Stimulated activated CD4-positive, alpha-beta T cell treated with anti-CD3 and anti-CD28 coated beads, Interleukin-2, amount 100 ng/mL, for 24 hours (primary cell): ENCODE measurements around the gene EYS.
A peak's percentile ranks its signal among the peaks of the same experiment; 100 is the strongest.
"Not testable (repeated sequence)": the region's sequence is repeated elsewhere in the genome, so short reads cannot be mapped to it uniquely, and the experiment has no call there.

ENCODE experiments used
- DNase-seq, 2 donors: peaks; one replicate each; pipeline ENCODE4 v3.0.0-alpha.2; 2020

Gene EYS

GRCh38 chr6:64527899-64528298, 1179.1 kb downstream of the EYS start:
- DNase-seq: no peak

- DNase-seq: no peak
Observed at GRCh38 chr6:64522859-64523258, 1184.2 kb downstream of the EYS start.

DNA sequence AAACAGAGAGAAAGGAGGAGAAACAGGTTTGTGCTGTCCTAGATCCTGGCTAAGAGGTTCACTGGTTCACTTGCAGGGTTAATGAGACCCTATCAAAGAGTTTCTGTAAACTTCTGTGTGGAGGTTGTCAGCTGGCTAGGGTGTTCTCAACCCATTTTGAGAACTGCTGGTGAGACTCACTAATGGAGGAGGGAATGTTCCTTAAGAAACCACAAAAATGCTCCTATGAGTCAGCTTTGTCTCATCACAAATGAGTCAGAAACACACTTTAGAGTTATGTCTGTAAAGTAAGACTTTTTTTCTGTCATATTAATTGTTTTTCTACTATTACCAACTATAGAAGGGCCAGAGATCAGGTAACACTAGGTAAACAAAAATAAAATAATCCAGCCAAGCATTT, 1187.0 kb downstream of the EYS start:
- DNase-seq: no peak

DNA sequence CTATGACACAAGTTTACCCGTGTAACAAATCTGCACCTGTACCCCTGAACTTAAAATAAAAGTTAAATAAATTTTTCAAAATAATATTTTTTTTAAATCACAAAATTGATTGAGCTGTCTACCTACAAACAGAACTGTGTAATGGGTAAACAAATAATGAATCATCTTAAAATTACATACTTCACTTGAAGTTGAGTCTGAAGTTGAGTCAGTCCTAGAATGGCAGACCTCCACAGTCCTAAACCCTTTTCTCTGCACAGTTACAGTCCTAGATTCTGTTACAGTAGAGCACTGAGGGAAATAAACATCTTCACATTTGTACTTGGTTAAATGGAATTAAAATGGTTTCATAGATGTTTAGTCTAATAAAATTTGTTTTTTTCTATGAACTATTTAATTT, 1190.6 kb downstream of the EYS start:
- DNase-seq: no peak

DNA sequence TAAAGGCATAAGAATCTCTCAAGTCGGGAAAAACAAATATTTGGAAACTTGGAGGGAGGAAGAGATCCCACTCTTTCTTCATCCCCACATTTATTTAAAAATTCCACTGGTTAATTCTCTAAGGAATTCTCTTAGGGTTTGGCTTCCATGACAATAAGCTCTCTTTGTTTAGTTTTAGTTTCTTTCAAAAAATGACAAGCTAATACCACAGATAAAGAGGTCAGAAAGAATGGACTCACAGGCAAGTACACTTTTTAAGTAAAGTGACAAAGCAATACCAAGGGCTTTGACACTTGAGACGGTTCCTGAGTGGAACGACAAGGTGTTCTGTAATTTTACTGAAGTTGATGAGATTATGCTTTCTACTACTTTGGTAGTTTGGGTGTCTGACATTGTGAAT, 1199.4 kb downstream of the EYS start:
- DNase-seq: no peak

DNA sequence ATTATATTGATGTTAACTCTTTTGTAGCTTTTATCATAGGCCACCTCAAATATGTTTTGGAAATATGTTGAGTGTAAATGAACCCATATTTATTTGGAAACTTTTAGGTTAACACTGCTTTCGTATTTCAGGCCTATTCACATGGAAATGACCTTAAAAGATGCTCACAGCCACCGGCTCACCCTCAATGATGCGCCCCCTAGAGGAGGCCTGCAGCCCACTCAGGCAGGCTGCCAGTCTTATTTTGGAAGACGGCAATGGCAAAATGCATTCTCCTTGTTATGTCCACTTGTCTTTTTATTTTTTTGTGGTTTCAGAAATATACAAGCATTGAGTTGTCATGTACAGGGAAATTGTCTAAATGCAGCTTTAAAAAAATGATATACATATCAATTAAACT, 1201.7 kb downstream of the EYS start:
- peak in 1 of 2 donors; percentile 8 for DNase-seq

GRCh38 chr6:64504503-64504902, 1202.5 kb downstream of the EYS start:
- no peak for DNase-seq

GRCh38 chr6:64502801-64503200, 1204.2 kb downstream of the EYS start:
- no peak for DNase-seq

DNA sequence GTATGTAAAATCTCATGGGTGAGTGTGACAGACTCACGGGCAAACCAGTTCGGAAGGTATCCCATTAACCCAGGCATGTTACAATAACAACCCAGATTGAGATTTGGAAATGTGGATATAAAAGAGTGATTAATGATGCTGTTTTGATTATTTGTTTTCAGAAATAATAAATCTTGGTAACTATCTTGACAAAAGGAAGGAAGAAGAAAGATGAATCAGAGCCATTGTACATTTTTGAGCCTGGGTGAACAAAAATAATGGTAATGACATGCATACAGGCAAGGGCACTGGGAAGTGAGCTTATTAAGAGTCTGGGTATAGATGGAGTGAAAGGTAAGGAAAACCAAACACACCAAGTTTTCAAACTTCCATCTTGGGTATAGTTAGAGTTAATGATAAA, 1209.4 kb downstream of the EYS start:
- DNase-seq: no peak

DNA sequence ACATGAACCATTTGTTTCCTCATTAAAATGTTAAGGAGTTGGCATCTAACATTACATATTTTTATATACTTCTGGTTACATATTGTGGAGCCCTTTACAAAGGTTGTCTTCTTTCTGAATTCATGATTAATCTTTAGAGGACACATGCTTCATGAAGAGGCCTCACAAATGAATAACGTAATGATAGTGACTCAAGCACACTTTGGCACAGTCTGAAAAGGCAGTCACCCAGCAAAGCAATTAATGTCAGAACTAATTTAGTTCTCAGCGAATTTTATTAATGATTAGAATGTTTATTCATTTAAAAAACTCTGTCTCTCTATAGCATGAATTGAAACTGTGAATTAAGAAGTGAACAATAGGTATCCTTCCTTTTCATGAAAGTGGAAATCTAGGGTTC, 1217.3 kb downstream of the EYS start:
- DNase-seq: no peak

- DNase-seq: no peak
Observed at GRCh38 chr6:64486578-64487351, 1220.3 kb downstream of the EYS start.

- no peak for DNase-seq
Observed at GRCh38 chr6:64483956-64484499, 1223.0 kb downstream of the EYS start.

- no peak for DNase-seq
Observed at GRCh38 chr6:64482631-64483030, 1224.4 kb downstream of the EYS start.

DNA sequence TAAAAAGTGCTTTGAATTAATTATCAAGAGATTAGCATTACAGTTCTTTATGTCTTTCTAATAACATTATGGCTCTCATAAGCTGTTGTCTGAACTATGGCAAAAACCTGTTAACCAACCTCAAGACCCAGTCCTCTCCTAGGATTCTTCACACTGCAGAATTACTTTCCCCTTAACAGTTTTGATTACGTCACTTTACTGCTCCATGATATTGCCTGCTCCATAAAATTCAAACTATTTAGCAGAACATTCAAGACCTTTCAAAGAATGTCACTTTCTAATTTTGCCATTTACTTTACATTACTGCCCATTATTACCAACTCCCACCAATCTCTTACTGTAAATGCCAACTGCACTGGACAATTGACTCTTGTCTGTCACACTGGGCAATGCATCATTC, 1227.9 kb downstream of the EYS start:
- DNase-seq: no peak

- DNase-seq: no peak
Observed at GRCh38 chr6:64477391-64477790, 1229.6 kb downstream of the EYS start.

- DNase-seq: no peak
Observed at GRCh38 chr6:64476935-64477334, 1230.1 kb downstream of the EYS start.

GRCh38 chr6:64469405-64469804, 1237.6 kb downstream of the EYS start:
- DNase-seq: not testable (repeated sequence)

GRCh38 chr6:64467656-64468055, 1239.4 kb downstream of the EYS start:
- DNase-seq: no peak

- no peak for DNase-seq
Observed at GRCh38 chr6:64459411-64459944, 1247.5 kb downstream of the EYS start.

DNA sequence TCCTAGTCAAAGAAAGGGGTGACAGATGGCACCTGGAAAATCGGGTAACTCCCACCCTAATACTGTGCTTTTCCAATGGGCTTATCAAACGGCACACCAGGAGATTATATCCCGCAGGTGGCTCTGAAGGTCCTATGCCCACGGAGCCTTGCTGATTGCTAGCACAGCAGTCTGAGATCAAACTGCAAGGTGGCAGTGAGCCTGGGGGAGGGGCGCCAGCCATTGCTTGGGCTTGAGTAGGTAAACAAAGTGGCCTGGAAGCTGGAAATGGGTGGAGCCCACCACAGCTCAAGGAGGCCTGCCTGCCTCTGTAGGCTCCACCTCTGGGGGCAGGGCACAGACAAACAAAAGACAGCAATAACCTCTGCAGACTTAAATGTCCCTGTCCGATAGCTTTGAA, 1258.9 kb downstream of the EYS start:
- not testable (repeated sequence) for DNase-seq

- DNase-seq: no peak
Observed at GRCh38 chr6:64445038-64445437, 1262.0 kb downstream of the EYS start.

DNA sequence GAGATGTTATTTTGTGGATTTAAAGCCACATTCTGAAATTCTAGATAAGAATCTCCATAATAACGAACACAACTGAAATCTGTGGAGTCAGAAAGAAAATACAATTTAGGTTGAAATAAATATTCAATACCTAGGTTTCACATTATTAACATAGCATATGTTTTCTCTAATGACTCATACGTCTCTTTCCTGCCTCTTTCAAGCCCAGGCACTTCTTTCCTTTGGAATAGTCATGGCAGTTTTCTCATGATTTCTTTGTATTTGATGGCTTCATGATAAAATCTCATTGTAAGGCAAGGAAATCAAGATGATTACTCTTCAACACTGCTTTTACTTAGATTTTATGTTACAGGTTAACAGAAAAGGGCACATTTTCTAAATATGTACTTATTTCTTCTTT, 1267.8 kb downstream of the EYS start:
- no peak for DNase-seq

DNA sequence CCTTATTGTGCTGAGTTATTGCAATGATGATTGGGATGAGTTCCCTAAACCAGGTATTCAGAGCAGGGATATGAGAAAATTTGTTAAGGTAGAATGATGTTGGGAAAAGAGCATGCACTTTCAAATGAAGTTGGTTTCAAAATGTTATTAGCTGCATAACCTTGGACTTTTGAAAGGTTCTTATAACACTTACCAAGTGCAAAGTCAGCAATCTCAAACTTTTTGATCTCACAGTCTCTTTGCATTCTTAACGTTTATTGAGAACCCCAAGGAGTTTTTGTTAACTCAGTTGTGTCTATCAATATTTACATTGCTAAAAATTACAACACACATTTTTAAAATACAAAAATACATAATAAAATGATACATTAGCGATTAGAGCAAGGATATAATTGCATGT, 1269.0 kb downstream of the EYS start:
- DNase-seq: no peak

DNA sequence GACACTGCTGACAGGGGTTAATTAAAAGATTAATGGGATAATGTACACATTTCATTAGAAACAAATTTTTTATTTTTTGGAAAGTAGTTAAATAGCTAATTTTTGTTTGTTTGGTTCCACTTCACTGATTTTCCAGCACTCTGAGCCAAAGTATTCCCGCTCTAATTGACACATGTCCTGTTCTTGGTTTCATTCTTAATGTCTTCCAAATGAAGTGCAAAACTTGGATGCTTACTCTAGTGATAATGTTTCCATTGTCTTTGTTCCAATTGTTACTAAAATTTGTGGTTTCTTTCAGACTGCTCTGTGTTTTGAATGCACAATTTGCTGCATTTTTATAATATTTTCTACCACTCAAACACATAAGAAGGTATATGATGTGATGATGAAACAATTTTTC, 1277.1 kb downstream of the EYS start:
- no peak for DNase-seq

- no peak for DNase-seq
Observed at GRCh38 chr6:64428186-64428585, 1278.8 kb downstream of the EYS start.
